ENCODE results near the gene AP4B1. TPM values are rescaled to one million over a fixed set of nuclear protein-coding genes. Genes with fewer than 3 reads are reported as not detected.
A peak's percentile ranks its signal among the peaks of the same experiment; 100 is the strongest.

The AP4B1 gene
- total RNA-seq, 1 donor from 2014 or later, result 37.4 TPM

DNA sequence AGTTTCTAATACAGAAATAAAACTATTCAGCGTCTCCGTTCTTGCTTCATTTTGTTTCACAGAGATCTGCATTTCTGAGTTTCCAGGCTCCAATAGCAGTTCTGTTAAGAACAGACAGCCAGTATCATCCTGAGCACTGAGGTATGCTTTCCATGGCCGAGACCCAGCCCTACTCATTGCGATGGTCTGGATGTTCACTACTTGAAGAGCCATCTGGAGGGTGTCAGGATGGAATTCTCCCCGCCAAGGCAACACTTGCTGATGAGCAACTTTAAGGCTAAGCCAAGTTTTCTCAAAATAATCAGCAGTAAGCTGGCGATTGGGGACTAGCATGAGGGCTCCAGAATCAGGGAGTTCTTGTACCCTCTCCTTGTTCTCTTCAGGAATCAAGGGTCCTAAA lies 9.5 kb downstream of the AP4B1 start:
- DNase-seq, result no peak

DNA sequence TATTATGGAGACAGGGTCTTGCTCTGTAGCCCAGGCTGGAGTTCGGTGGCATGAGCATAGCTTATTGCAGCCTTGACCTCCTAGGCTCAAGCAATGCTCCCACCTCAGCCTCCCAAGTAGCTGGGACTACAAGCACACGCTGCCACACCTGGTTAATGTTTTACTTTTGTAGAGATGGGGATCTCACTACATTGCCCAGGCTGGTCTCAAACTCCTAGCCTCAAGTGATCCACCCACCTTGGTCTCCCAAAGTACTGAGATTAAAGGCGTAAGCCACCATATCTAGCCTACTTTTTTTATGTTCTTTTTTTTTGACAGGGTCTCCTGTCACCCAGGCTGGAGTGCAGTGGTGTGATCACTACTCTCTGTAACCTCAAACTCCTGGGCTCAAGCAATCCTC lies 11.3 kb downstream of the AP4B1 start:
- DNase-seq, result no peak

DNA sequence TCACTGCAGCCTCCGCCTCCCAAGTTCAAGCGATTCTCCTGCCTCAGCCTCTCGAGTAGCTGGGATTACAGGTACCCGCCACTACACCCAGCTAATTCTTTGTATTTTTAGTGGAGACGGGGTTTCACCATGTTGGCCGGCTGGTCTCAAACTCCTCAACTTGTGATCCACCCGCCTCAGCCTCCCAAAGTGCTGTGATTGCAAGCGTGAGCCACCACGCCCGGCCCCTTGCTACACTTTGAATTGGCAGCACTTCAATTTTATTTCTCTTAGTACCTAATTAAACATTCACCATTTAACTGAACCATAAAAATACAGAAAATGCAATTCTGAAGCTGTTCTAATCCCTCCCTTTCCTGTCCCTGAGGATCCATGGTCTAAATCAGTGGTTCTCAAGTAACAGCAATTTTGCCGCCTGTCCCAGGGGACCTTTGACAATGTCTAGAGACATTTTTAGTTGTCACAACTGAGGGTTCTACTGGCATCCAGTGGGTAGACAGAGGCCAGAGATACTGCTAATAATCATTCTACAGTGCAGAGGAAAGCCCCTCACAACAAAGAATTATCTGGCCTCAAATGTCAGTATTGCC lies 12.9 kb downstream of the AP4B1 start:
- no peak for DNase-seq

DNA sequence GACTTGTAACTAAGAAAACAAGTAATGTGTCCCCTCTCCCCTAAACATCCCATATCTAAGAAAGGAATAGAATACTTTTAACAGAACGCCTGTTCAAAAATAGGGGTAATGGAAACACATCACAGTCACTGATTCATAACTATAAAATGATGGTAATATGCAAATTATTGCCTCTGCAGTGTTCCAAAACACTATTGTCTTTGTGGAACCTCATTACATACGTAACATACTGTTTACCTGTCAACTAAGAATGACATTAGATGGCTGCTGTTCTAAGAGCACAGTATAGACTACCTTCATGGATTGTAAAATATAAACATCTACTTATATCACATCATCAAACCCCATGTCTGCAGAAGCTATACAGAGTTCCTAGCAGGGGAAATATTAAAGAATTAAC lies 13.8 kb downstream of the AP4B1 start:
- DNase-seq, result no peak

DNA sequence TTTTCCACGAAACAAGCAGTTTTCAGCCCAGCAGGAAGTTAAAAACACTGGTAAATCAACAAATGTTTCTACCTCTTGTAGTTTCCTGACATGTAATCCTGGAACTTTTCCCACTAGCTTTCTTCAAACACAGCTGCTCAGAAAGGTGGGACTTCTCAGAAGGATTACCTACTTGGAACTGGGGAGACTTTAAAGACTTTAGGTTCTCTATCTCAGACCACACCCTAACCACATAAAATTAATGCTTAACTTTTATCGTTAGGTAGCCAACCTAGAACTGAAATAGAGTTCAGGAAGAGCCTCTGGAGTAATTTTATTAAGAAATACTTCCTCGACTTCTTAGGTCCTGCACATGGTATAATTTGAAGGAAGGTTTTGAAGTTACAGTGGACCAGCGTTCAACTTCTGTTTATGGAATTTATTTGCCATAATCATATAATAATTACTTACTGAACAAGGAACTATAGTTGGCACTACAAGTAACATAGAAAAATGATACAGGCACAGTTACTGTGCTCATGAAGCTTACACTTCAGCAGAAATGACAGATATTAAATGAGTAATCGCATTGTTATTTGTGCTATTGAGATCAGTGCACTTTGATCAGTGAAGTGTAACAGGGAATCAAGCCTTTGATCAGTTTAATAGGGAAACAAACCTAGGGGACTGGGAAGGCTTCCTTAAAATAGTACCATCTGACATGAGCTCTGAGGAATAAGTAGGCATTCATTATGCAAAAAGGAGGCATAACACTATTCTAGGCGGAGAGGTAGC lies 17.0 kb downstream of the AP4B1 start, which contains the start of gene BCL2L15:
TSS of gene BCL2L15 (minus strand) at position 180 of the 774 bp plus-strand sequence. CDS start 206 bp downstream, outside the sequence.
- DNase-seq, result no peak

DNA sequence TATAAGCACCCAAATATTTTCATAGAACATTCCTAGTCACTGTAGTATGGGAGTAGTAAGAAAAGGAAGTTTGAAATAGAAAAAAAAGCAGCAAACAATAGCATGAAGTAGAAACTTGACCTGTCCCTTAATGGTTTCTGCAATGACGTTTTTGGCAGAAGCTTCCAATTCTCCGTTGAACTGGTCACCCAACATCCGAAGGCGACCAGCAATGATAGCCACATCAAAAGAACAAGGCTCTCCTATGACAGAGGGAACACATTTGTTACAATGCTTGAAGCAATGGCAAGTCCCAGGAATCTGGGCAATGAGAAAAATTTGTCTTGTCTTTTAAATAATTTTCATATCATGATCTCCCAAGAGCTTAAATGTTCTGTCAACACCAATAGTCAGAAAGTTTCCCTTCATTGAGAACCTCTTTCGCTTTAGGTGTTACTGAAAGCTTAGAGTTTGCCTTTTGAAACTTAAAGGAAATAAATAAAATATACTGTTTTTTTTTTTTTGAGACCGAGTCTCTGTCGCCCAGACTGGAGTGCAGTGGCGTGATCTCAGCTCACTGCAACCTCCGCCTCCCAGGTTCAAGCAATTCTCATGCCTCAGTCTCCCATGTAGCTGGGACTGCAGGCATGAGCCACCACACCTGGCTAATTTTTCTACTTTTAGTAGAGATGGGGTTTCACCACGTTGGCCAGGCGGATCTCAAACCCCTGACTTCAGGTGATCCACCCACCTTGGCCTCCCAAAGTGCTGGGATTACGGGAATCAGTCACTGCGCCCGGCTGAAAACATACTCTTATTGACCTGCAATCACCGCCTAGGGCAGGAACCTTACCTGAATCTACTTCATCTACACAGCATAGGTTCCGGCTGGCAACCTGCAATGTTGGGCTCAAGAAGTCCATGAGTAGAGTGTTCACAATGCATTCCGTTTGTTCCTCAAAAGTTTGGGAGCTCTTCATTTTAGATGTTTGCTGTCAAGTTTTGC lies 17.9 kb downstream of the AP4B1 start:
- DNase-seq, result no peak

DNA sequence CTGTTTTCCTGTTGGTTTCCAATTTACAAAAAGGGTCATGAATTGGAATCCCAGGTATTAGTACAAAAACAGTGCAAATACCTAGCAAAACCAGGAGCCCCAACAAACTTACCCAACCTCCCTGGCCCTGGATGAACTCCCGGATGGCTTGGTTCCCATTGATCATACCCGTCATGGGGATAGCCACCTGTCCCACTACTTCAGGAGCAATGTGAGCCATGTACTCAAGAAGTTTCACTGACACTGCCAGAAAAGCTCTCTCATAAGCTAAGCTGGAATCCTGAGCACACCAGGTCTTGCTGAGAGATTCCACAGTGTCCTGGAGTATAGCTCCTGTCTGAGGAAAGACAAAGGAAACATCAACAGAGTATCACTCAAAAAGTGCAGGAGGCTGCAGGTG lies 22.9 kb downstream of the AP4B1 start:
- peak; percentile 25 for DNase-seq

DNA sequence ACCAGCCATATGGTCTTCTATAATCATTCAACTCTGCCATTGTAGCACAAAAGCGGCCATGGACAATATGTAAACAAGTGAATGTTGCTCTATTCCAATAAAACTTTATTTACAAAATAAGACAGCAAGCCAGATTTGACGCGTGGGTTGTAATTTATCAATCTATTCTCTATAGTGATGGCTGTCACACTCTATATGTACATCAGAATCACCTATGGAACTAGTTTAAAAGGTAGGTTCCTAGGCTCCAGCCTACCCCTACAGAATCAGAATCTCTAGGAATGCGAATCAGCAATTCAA lies 24.9 kb downstream of the AP4B1 start:
- no peak for DNase-seq

DNA sequence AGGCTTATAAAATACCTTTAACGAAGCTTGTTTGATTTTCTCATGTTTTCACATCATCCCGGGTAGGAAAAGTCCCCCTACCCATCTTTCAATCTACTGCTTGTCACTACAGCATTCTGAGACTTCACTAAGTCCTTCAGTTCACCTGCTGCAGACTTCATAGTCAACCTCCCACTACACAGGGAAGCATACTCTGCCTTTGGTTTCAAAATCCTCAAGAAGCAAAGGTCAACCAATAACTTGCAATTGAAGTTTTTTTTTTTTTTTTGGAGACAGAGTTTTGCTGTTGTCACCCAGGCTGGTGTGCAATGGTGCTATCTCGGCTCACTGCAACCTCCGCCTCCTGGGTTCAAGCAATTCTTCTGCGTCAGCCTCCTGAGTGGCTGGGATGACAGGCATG lies 28.4 kb downstream of the AP4B1 start:
- DNase-seq, result no peak

DNA sequence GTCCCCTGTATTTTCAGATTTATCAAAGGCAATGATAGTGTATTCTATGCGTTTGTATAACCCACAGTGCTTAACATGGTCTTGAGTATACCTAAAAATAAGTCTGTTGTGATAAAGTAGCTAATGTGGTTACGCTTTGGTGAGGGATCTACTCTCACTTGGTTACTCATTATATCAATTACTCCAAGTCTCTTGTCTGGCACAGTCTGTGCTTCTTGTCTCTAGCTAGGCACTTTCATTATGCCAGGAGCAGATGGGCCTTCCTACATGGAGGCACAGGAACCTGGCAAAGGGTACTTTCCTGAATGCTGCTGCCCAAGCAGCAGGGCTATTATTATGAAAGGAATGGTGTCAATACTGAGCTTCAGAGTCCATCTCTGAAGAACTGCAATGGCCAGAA lies 28.9 kb downstream of the AP4B1 start:
- DNase-seq, result no peak

DNA sequence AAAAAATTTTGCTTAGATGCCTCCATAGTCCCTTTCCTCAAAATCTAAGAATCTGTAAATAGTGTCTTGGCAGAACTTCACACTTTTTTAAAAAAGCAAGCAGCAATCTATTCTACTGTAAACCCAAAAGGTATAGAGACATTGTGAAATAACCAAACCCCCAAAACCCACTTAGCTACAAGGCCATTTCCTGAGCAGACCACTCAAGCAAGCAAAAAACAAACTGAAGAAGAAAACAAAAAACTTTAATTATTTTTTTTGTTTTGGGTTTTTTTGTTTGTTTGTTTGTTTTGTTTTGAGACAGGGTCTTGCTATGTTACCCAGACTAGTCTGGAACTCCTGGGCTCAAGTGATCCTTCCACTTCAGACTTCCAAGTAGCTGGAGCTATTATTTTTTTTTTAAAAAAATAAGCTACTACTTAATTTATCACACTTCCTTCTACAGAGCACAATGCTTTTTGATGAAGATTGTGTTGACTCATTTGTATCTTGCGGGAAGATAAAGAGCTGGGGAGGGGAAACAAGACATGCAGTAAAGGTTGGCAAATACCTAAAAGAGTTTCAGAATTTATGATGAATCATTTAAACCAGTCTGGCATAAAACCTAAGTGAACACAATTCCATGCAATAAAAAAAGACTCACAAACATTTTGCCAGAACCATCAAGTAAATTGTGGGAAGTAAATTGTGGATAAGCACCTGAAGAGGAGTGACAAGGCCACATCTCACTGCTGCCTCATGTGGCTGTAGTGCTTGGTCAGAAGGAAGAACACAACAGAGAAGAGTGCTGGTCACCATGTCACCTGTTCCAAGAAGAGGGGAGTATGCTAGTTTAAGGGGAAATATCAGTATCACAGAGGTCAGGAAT lies 30.4 kb downstream of the AP4B1 start:
- DNase-seq, result no peak

DNA sequence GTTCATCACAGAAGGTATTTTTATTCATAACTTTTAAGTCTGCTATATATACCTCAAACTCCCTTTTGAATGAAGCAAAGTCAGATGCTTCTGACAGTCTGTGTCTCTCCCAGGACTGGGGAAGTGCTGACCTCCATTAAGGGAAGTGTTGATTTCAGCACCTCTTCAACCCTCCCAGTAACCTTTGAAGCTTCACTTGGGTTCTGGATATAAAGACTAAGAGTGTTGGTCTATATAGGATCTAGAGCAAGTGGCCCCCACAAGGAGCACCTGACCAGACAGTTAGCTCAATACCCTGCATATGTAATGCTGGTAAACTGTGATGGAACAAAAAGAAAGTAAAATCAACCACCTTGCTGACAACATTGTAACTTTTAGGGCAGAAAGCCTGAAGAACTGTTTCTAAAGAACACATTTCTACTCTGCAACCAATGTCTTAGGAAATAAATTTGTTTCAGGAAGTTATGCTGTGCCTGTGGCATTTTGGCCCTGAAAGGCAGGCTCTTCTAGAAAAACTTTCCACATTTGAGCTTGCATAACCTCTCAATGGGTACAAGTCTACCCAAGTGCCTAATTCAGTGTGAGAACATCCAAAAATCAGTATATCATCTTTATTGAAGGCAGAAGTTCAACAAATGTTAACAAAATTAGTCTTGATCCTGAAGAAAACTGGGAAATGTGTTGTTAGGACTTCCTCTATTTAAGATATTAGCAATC lies 32.2 kb downstream of the AP4B1 start:
- DNase-seq, result no peak

DNA sequence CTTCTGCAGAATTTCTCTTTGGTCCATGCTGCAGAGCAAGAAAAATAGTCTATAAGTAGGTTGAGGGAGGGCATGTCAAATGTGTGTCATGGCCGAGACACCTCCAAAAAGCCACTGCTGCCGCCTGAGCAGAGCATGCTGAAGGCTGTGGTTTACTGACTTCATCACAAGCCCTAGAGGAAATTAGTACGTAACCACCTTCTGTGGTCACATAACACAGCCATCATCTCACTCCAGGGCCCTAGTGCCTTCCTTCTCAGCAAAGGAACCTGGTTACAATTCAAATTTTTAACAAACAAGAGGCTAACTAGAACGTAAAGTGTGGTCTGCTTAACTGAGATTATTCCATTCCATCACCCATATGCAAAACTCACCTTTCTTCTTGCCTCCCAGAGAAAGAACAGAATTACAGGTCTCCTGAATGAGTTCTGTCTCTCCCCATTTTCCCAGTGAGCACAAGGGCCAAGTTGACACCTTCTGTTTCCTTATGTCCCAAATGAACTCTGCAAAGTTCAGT lies 32.9 kb downstream of the AP4B1 start, which contains the start of gene PTPN22:
TSS of gene PTPN22 (minus strand) at position 116 of the 517 bp plus-strand sequence.
- peak; percentile 7 for DNase-seq

DNA sequence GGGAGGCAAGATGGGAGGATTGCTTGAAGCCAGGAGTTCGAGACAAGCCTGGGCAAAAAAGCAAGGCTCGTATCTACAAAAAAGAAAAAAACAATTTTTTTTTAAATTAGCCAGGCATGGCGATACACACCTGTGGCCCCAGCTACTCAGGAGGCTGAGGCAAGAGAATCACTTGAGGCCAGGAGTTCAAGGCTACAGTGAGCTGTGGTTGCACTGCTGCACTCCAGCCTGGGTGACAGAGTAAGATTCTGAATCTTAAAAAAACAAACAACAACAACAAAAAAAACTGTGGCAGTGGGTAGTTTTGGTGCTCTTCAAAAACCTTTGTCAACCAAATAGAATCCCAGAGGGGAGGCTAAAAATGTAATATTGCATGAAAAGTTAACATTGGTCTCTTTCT lies 33.8 kb downstream of the AP4B1 start:
- DNase-seq, result no peak

DNA sequence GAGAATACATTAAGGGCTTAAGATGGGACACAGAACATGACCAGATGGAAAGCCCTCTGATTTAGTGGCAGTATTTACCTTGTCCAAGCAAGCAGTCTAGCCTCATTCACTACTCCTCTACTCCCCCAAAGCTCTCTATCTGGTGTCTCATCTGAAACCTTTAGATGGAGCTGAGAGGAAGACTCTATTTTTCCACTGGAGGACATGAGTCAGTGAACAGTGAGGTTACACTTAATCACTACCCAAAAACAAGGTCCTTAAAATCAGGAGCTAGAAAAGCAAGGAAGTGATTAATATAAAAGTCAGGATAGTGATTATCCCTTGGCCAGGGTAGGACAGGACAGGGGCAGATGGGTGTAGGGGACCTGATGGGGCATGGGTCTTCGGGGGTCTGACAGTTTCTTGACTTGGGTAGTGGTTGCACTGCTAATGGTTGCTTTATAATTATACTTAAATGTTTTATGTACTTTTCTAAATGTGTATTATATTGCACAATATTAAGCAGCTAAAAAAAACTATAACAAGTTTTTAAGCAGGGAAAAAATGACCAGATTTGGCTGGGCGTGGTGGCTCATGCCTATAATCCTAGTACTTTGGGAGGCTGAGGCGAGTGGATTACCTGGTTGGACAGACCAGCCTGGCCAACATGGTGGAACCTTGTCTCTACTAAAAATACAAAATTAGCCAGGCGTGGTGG lies 36.1 kb downstream of the AP4B1 start:
- DNase-seq, result no peak

DNA sequence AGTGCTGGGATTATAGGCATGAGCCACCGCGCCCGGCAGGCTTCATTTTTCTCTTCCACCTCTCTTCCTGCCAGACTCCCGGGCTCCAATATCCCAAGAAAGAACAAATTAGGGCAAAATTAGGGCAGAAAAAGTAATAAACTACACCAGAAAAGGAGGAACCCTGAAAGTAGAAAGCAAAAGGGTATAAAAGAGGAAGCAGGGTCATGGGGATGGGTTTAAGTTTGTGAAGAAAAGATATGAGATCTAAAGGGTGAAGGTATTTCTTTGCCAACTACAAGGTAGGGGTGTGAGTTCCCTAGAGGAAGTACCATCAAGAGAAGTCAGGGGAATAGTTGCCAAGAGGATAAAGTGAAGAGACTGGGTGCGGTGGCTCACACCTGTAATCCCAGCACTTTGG lies 43.0 kb downstream of the AP4B1 start:
- DNase-seq, result no peak

DNA sequence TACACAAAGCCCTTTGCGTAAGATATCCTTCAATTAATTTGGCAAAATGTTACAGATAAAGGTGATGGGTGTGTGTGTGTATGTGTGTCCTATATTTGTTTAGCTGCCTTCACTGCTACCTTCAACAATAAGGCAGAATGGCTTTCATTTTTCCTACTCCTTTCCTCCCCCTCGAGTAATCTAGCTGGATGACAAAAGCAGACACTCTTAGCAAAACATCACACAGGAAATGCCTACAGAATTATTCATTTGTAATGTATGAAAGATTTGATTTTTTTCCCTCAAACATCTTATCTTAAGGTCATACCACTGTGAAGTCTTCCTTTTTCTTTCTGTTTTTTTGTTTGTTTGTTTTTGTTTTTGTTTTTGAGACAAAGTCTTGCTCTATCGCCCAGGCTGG lies 43.7 kb downstream of the AP4B1 start:
- no peak for DNase-seq

DNA sequence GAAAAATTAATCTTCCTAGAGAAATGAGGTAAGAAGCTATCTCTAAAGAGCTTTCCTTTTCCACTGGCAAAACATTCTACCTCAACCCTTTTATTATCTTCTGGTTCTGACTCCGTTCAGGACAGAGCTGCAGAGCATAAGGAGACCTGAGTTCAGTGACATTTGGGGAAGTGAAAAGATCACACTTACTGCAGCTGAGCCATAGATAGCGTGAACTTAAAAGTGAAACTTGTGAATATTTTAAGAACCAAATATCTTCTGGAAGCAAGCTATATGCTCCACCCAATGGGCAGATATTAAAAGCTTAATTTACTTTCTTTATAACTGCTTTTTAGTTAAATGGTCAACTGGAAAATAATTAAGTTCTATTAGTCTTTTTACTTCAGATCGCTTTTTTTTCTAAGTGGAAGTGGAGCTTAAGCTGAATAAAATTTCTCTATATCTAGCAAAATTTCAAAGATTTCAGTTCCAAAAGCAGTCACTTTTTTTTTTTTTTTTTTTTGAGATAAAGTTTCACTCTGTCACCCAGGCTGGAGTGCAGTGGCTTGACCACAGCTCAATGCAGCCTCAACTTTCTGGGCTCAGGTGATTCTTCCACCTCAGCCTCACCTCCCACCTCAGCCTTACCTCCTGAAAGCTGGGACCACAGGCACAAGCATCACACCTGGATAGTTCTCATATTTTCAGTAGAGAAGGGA lies 45.0 kb downstream of the AP4B1 start:
- no peak for DNase-seq

DNA sequence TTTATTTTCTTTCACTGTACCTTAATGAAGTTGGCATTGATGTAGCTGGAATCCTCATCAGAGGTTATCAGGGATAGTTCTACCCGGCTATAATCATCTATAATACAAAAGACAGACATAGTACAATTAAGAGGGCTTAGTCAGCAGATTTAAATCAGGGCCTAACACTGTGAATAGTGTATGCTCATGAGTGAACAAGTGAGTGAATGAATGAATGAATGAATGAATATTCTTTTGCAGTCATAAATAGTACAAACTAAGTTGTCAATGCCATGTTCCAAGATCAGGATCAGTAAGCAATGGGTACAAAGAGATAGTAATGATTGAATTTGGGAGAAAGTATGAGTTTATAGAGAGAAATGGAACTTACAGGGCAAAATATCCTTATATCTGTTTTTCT lies 45.6 kb downstream of the AP4B1 start:
- DNase-seq, result no peak

DNA sequence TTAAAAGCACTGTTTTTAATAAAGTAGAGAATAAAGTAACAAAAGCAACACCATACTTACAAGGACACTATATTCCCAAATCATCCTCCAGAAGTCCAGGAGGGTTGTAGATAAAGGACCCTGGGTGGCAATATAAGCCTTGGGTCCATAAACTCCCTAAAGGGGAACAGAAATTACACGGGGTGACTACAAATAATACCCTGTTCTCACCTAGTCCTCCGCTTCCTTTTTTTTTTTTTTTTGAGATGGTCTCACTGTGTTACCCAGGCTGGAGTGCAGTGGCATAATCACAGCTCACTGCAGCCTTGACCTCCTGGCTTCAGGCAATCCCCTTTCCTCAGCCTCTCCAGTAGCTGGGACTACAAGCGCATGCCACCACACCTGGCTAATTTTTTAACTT lies 46.2 kb downstream of the AP4B1 start:
- no peak for DNase-seq
